Activated T-helper 1 cell treated with anti-CD3 and anti-CD28 coated beads, Interleukin-2, amount 50 U/mL, for 16 hours (primary cell): ENCODE data around the gene FARS2.

Experiments
- DNase-seq, 2 donors: peaks; one replicate each; pipeline ENCODE4 v3.0.0-alpha.2; 2020; ENCODE audit warnings: low read depth in 1 of 2, low spot score in 1 of 2

The FARS2 gene

GRCh38 chr6:5285526-5285925 is 24.2 kb downstream of the FARS2 start:
- no peak for DNase-seq

GRCh38 chr6:5286780-5287179 is 25.5 kb downstream of the FARS2 start:
- DNase-seq: no peak

- no peak for DNase-seq
Observed at GRCh38 chr6:5287205-5287965, 26.1 kb downstream of the FARS2 start.

GRCh38 chr6:5287966-5288297 is 26.6 kb downstream of the FARS2 start:
- DNase-seq: no peak

- no peak for DNase-seq
Observed at GRCh38 chr6:5290097-5290496, 28.8 kb downstream of the FARS2 start.

GRCh38 chr6:5290500-5290899 is 29.2 kb downstream of the FARS2 start:
- no peak for DNase-seq

- DNase-seq: no peak
Observed at GRCh38 chr6:5292154-5292553, 30.8 kb downstream of the FARS2 start.

- no peak for DNase-seq
Observed at GRCh38 chr6:5293692-5294091, 32.4 kb downstream of the FARS2 start.

GRCh38 chr6:5294392-5295211 is 33.3 kb downstream of the FARS2 start:
- DNase-seq: no peak

- no peak for DNase-seq
Observed at GRCh38 chr6:5295623-5296022, 34.3 kb downstream of the FARS2 start.

GRCh38 chr6:5300206-5300764 is 39.0 kb downstream of the FARS2 start:
- DNase-seq: no peak

GRCh38 chr6:5302220-5302946 is 41.1 kb downstream of the FARS2 start:
- peak in 1 of 2 donors; percentile 13 for DNase-seq

GRCh38 chr6:5302995-5303622 is 41.8 kb downstream of the FARS2 start:
- peak; percentile 30 to 32 for DNase-seq

GRCh38 chr6:5303682-5304081 is 42.4 kb downstream of the FARS2 start:
- no peak for DNase-seq

GRCh38 chr6:5305968-5306626 is 44.8 kb downstream of the FARS2 start:
- no peak for DNase-seq

- DNase-seq: no peak
Observed at GRCh38 chr6:5307058-5307457, 45.7 kb downstream of the FARS2 start.

GRCh38 chr6:5308066-5308465 is 46.8 kb downstream of the FARS2 start:
- DNase-seq: no peak

GRCh38 chr6:5314191-5314865 is 53.0 kb downstream of the FARS2 start:
- no peak for DNase-seq

GRCh38 chr6:5315881-5316280 is 54.6 kb downstream of the FARS2 start:
- no peak for DNase-seq

- DNase-seq: no peak
Observed at GRCh38 chr6:5316951-5317350, 55.6 kb downstream of the FARS2 start.
